BJ (cell line): ENCODE results near the gene ABLIM1. TPM values are rescaled to one million over a fixed set of nuclear protein-coding genes. Genes with fewer than 3 reads are reported as not detected.

Source experiments
- CTCF ChIA-PET: fragments of 350-600 bp; formaldehyde crosslinking; extraction: SDS; loops from one replicate; lab custom pipeline; 2021; ENCODE audit warnings: antibody characterized with exemption, inconsistent platforms; lab: Yijun Ruan, JAX
- POLR2A ChIA-PET: fragments of 300-600 bp; sonication (Branson Sonifier 250); formaldehyde crosslinking; extraction: SDS; loops from one replicate; lab custom pipeline; 2021; ENCODE audit warnings: antibody characterized with exemption; lab: Charles Lee
- DNase-seq: peaks from one replicate; pipeline ENCODE4 v3.0.0-alpha.2; 2011; ENCODE audit warnings: low read depth
- H3K27me3 ChIP-seq: 2 replicates; pipeline ENCODE4 v1.6.0; 2011; ENCODE audit warnings: low read length; ENCODE audit not compliant: control insufficient read depth, insufficient read depth
- H3K36me3 ChIP-seq: 2 replicates; pipeline ENCODE4 v1.5.1; 2011; ENCODE audit warnings: low read length; ENCODE audit not compliant: control insufficient read depth, insufficient read depth
- H3K4me3 ChIP-seq: 2 replicates; pipeline ENCODE4 v1.5.1; 2011; ENCODE audit warnings: low read depth, mild to moderate bottlenecking, control low read depth, low read length
- polyA plus RNA-seq: library from polyadenylated mRNA; depleted of rRNA; stranded (reverse); fragments of >200 nt; gene quantifications from 2 replicates; pipeline ENCODE4 v1.2.3, GENCODE V29; 2011
- TF ChIP-seq, protein P1 (sequence below): IDR thresholded peaks from 2 replicates; pipeline ENCODE4 v1.5.1; 2011; ENCODE audit warnings: low read depth, mild to moderate bottlenecking, control low read depth, inconsistent platforms, low read length, moderate library complexity; ENCODE audit not compliant: insufficient read depth

The ABLIM1 gene
- polyA plus RNA-seq, 1 experiment: 14.4 TPM

DNA sequence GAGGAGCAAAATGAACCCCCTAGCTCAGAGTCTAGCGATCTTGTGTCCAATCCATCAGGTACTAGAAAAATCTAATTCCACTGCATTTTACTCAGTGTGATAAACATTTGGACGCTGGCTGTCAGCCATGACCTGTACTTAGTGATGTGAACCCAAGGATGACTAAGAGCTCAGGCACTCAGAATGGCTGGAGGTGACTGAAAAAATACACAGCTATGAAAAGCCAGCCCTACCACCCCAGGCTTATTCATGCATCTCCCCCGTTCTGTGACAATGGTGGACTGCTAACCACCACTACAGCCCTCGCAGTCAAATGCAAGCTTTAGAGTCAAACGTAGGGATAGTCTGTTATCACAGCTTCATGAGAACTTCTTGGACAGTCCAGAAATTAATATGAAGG, 268.6 kb downstream of the ABLIM1 start:
- POLR2A ChIA-PET: no interaction called here
- CTCF ChIA-PET: interaction anchor here (1.5 kb wide), 1 partner anchor 8 kb away, joined by 4 read pairs; no protein-coding TSS in a partner anchor
- DNase-seq: no peak

DNA sequence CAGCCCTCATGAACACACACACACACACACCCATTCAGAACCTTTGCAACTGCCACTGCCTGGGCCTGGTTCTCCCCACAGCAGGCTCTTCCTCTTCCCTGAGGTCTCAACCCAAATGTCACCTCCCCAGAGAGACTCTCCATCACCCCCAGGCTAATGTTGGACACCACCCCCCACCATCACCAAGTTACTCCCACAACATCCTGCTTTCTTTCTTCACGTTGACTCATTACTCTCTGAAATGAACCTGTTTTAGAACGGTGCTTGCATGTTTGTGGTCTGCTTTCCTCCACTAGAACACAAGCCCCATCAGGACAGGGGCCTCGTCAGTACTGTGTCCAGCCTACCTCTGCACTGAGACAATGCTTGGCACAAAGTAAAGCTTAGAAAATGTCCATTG, 269.8 kb downstream of the ABLIM1 start:
- Histone ChIP-seq H3K36me3 (no peaks in the 10 kb centered on the region), H3K27me3 (peaks cover 1% of the 10 kb centered on the region), H3K4me3 (no peak overlapping the region)
- no peak for DNase-seq
- CTCF ChIA-PET: interaction anchor here (0.6 to 1.5 kb wide), 3 partner anchors 9 to 54 kb away, joined by 3 to 4 read pairs (median 3); no protein-coding TSS in a partner anchor
- TF ChIP-seq, protein P1, sequence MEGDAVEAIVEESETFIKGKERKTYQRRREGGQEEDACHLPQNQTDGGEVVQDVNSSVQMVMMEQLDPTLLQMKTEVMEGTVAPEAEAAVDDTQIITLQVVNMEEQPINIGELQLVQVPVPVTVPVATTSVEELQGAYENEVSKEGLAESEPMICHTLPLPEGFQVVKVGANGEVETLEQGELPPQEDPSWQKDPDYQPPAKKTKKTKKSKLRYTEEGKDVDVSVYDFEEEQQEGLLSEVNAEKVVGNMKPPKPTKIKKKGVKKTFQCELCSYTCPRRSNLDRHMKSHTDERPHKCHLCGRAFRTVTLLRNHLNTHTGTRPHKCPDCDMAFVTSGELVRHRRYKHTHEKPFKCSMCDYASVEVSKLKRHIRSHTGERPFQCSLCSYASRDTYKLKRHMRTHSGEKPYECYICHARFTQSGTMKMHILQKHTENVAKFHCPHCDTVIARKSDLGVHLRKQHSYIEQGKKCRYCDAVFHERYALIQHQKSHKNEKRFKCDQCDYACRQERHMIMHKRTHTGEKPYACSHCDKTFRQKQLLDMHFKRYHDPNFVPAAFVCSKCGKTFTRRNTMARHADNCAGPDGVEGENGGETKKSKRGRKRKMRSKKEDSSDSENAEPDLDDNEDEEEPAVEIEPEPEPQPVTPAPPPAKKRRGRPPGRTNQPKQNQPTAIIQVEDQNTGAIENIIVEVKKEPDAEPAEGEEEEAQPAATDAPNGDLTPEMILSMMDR: no peak
- POLR2A ChIA-PET: no interaction called here

More for the DNA sequence above, 268.6 kb downstream of the ABLIM1 start:
- peaks cover 2% of the 10 kb centered on the region for H3K27me3 ChIP-seq
- H3K4me3 ChIP-seq: no peak overlapping the region
- no peaks in the 10 kb centered on the region for H3K36me3 ChIP-seq
- TF ChIP-seq, protein P1: no peak

GRCh38 chr10:114387784-114388183, 270.3 kb downstream of the ABLIM1 start:
- no peak overlapping the region for H3K4me3 ChIP-seq
- POLR2A ChIA-PET: no interaction called here
- H3K27me3 ChIP-seq: no peaks in the 10 kb centered on the region; the same call in 1 of the 2 replicates
- TF ChIP-seq, protein P1: no peak
- CTCF ChIA-PET: interaction anchor here (0.6 to 1.5 kb wide), 2 partner anchors 10 to 52 kb away, joined by 3 to 4 read pairs; no protein-coding TSS in a partner anchor
- no peak for DNase-seq
- no peaks in the 10 kb centered on the region for H3K36me3 ChIP-seq

DNA sequence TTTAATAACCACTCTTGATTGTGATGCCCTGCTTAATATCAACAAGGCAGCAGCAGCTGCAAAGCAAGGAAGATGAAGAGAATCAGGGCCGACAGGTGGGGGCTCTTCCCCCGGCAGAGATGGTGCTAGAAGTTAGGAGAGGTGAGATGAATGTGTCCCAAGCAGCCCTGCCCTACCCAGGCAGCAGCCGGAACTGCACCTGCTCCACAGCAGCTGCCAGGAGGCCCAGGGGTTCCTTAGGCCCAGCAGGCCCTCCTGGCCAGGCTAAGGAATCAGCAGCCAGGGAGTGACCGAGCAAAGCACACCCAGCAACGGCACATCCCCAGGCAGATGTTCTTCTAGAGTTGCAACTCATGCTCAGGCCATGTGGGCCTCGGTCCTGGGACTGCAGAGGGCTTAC, 271.6 kb downstream of the ABLIM1 start:
- no peaks in the 10 kb centered on the region for H3K36me3 ChIP-seq
- DNase-seq: no peak
- CTCF ChIA-PET: no interaction called here
- no peak overlapping the region for H3K4me3 ChIP-seq
- H3K27me3 ChIP-seq: no peaks in the 10 kb centered on the region; the same call in 1 of the 2 replicates
- TF ChIP-seq, protein P1: no peak
- POLR2A ChIA-PET: no interaction called here

GRCh38 chr10:114385557-114385956, 272.5 kb downstream of the ABLIM1 start:
- CTCF ChIA-PET: no interaction called here

More at GRCh38 chr10:114385557-114385956, 272.5 kb downstream of the ABLIM1 start:
- POLR2A ChIA-PET: no interaction called here
- no peak for DNase-seq
- TF ChIP-seq, protein P1: no peak
- H3K27me3 ChIP-seq: no peaks in the 10 kb centered on the region; the same call in 1 of the 2 replicates
- no peak overlapping the region for H3K4me3 ChIP-seq
- H3K36me3 ChIP-seq: no peaks in the 10 kb centered on the region
